GM12878 (cell line): ENCODE measurements around the gene ADSL. TPM values are rescaled to one million over a fixed set of nuclear protein-coding genes. Genes with fewer than 3 reads are reported as not detected.

Experiments
- ATAC-seq: fragments of 200-7000 bp; cut with Tn5 transposase; 3 replicates; pipeline ENCODE4 v1.9.1; 2020; ENCODE audit warnings: mild to moderate bottlenecking, moderate library complexity
- Bru-seq: library from RNA; stranded (reverse); fragments of 400-500 nt; gene quantifications from one replicate; lab custom pipeline; 2021; lab: Mats Ljungman, UMichigan
- BruChase-seq, 2 experiments: library from RNA; stranded (reverse); fragments of 400-500 nt; gene quantifications; one replicate each; lab custom pipeline; 2021; lab: Mats Ljungman, UMichigan
- BruUV-seq: library from RNA; stranded (reverse); fragments of 400-500 nt; replicated peaks from 2 replicates; lab custom pipeline; 2021; lab: Mats Ljungman, UMichigan
- CTCF ChIA-PET: fragments of 300-600 bp; sonication (Branson Sonifier 250); formaldehyde crosslinking; extraction: SDS; loops from one replicate; lab custom pipeline; 2021; ENCODE audit warnings: inconsistent platforms; lab: Yijun Ruan, JAX
- POLR2A ChIA-PET: fragments of 350-600 bp; formaldehyde crosslinking; extraction: SDS; loops from one replicate; lab custom pipeline; 2021; ENCODE audit warnings: inconsistent platforms; lab: Charles Lee
- RAD21 ChIA-PET: fragments of 300-600 bp; sonication (Branson Sonifier 250); formaldehyde crosslinking; loops from one replicate; lab custom pipeline; 2023; ENCODE audit warnings: antibody characterized with exemption; ENCODE audit not compliant: unreplicated experiment; lab: Charles Lee
- SMC1A ChIA-PET: fragments of 300-600 bp; sonication (Branson Sonifier 250); formaldehyde crosslinking; loops from one replicate; lab custom pipeline; 2023; ENCODE audit not compliant: unreplicated experiment, uncharacterized antibody; lab: Charles Lee
- DNase-seq: peaks from one replicate; pipeline ENCODE4 v3.0.0-alpha.2; 2011; ENCODE audit warnings: low read depth, low spot score
- FAIRE-seq: peaks from 3 replicates; lab custom pipeline; 2011; peaks lifted over from hg19 to GRCh38; lab: Jason Lieb, UNC
- H2AFZ ChIP-seq: 2 replicates; pipeline ENCODE4 v1.6.0; 2011; ENCODE audit warnings: low read depth, low read length, control low read depth; ENCODE audit not compliant: control insufficient read depth
- H3K27ac ChIP-seq: 2 replicates; pipeline ENCODE4 v1.5.1; 2011; ENCODE audit warnings: control low read depth; ENCODE audit not compliant: control insufficient read depth, insufficient read depth
- H3K27me3 ChIP-seq, 2 experiments: replicated peaks in 1 of 2; 2 replicates each; pipeline versions ENCODE4 v1.6.0 to v1.6.1; 2011; ENCODE audit warnings: low read length in 1 of 2; ENCODE audit not compliant: control insufficient read depth in 2 of 2, insufficient read depth in 2 of 2
- H3K36me3 ChIP-seq, 2 experiments: 2 replicates each; pipeline ENCODE4 v1.5.1; 2011; ENCODE audit warnings: low read length in 1 of 2; ENCODE audit not compliant: control insufficient read depth in 2 of 2, insufficient read depth in 2 of 2
- H3K4me1 ChIP-seq: 2 replicates; pipeline ENCODE4 v1.6.1; 2011; ENCODE audit warnings: mild to moderate bottlenecking, low read length, moderate library complexity, mixed read lengths; ENCODE audit not compliant: control insufficient read depth, insufficient read depth
- H3K4me2 ChIP-seq: 2 replicates; pipeline ENCODE4 v1.6.0; 2011; ENCODE audit warnings: control low read depth; ENCODE audit not compliant: control insufficient read depth, insufficient read depth
- H3K4me3 ChIP-seq: fragments of 200-600 bp; sonication (generic); 2 replicates; pipeline ENCODE4 v1.5.1; 2016
- H3K79me2 ChIP-seq: 2 replicates; pipeline ENCODE4 v1.6.0; 2011; ENCODE audit warnings: low read length; ENCODE audit not compliant: control insufficient read depth, insufficient read depth
- H3K9ac ChIP-seq: 2 replicates; pipeline ENCODE4 v1.8.0; 2011; ENCODE audit warnings: low read length, control low read depth, mixed read lengths; ENCODE audit not compliant: control insufficient read depth, insufficient read depth
- H3K9me3 ChIP-seq: replicated peaks from 3 replicates; pipeline ENCODE4 v1.5.1; 2011; ENCODE audit warnings: mild to moderate bottlenecking, low read length; ENCODE audit not compliant: control insufficient read depth, insufficient read depth
- H4K20me1 ChIP-seq: 2 replicates; pipeline ENCODE4 v1.6.0; 2011; ENCODE audit not compliant: control insufficient read depth, insufficient read depth
- ATF3 ChIP-seq: IDR thresholded peaks from 2 replicates; pipeline ENCODE4 v1.6.1; 2011; ENCODE audit warnings: low read depth, mild to moderate bottlenecking, low read length, moderate library complexity, borderline replicate concordance; ENCODE audit errors: extremely low read depth
- FOS ChIP-seq: IDR thresholded peaks from 3 replicates; pipeline ENCODE4 v1.6.1; 2011; ENCODE audit warnings: borderline replicate concordance; ENCODE audit not compliant: insufficient read length; ENCODE audit errors: extremely low read depth
- HSF1 ChIP-seq: fragments of 150-350 bp; IDR thresholded peaks from 2 replicates; pipeline ENCODE4 v1.6.1; 2014; ENCODE audit warnings: mild to moderate bottlenecking, low read depth, low read length
- MTA3 ChIP-seq: IDR thresholded peaks from 2 replicates; pipeline ENCODE4 v1.6.1; 2012; ENCODE audit warnings: low read length, inconsistent platforms, borderline replicate concordance
- RB1 ChIP-seq: fragments of 450-650 bp; formaldehyde crosslinking; IDR thresholded peaks from 2 replicates; pipeline ENCODE4 v1.6.1; 2017; ENCODE audit warnings: mild to moderate bottlenecking, borderline replicate concordance
- ZNF274 ChIP-seq: IDR thresholded peaks from one replicate; pipeline ENCODE4 v1.8.0; 2011; ENCODE audit not compliant: insufficient read length, insufficient read depth
- WGBS: methylation state at CpG from one replicate; pipeline ENCODE4 v1.1.6; 2016; ENCODE audit warnings: low lambda C conversion rate; ENCODE audit not compliant: insufficient replicate concordance, insufficient coverage; ENCODE audit errors: missing lambda C conversion rate; 5-methylcytosine and 5-hydroxymethylcytosine counted together
- in situ Hi-C: fragments of 300-500 bp; cut with MboI; formaldehyde crosslinking; loops from 9 replicates; pipeline ENCODE4 v1.14.3; 2018; ENCODE audit warnings: mixed read lengths
- intact Hi-C: fragments of 100-400 bp; cut with micrococcal nuclease; formaldehyde crosslinking; loops from one replicate; pipeline ENCODE4 v1.14.2; 2022; ENCODE audit not compliant: unreplicated experiment
- long read RNA-seq, 2 experiments: library from polyadenylated mRNA; unstranded; transcript quantifications; one replicate each; pipeline ENCODE4 v2.0.0, GENCODE V29; 2019 to 2020
- polyA minus RNA-seq, 3 experiments: library from RNA; depleted of rRNA, polyadenylated mRNA; stranded (reverse); fragments of >200 nt; gene quantifications; 2 replicates each; pipeline ENCODE4 v1.2.3, GENCODE V29; 2011
- polyA plus RNA-seq, 11 experiments: library from polyadenylated mRNA; depleted of rRNA in 4 of 11; unstranded in 6 of 11; stranded (reverse) in 5 of 11; fragments of >200 nt; fragmentation: Nextera tagmentation in 4 of 11; fragmentation: Illumina TruSeq in 1 of 11; extraction: Ambion mirVana in 4 of 11; extraction: Trizol in 1 of 11; gene quantifications; 1 replicate in 1 of 11; 2 replicates in 10 of 11; pipeline versions ENCODE4 v1.2.1 to v1.2.3, GENCODE V29; 2011 to 2016; ENCODE audit warnings: inconsistent platforms in 2 of 11, missing spikeins in 2 of 11, low read depth in 1 of 11
- total RNA-seq, 4 experiments: library from RNA; depleted of rRNA in 3 of 4; stranded (reverse); fragments of >200 nt in 3 of 4; fragmentation: Illumina TruSeq in 1 of 4; extraction: Trizol in 1 of 4; gene quantifications; 2 replicates each; pipeline versions ENCODE4 v1.2.1 to v1.2.3, GENCODE V29; 2013 to 2021
- TF ChIP-seq, protein P1 (sequence below): fragments of 450-650 bp; IDR thresholded peaks from 2 replicates; pipeline ENCODE4 v1.6.1; 2017; ENCODE audit warnings: antibody characterized with exemption, mild to moderate bottlenecking, moderate library complexity
- TF ChIP-seq, protein P2 (sequence below): IDR thresholded peaks from 2 replicates; pipeline ENCODE4 v1.6.1; 2011; ENCODE audit warnings: borderline replicate concordance, low read depth, mild to moderate bottlenecking, moderate library complexity, low read length; ENCODE audit not compliant: insufficient read depth, poor library complexity, severe bottlenecking

ADSL gene
- 97.8 and 105 TPM in 2 replicates for total RNA-seq (2013; cell fraction: nucleolus; rRNA removed)
- total RNA-seq (2014; rRNA removed) = 141 and 144 TPM in 2 replicates
- 124 and 126 TPM in 2 replicates for total RNA-seq (2014; rRNA removed; fragmentation: Illumina TruSeq; extraction: Trizol)
- 132 and 133 TPM in 2 replicates for total RNA-seq (2021)
- 75.9 TPM for polyA plus RNA-seq (2011; ENCODE audit: low read depth)
- polyA plus RNA-seq (2011; rRNA removed) = 126 and 139 TPM in 2 replicates
- 143 and 151 TPM in 2 replicates for polyA plus RNA-seq (2011; cell fraction: cytosol; rRNA removed)
- 104 TPM in 2 replicates for polyA plus RNA-seq (2011; cell fraction: nucleus; rRNA removed)
- polyA plus RNA-seq (2012) = 79.8 and 95.5 TPM in 2 replicates
- 127 and 132 TPM in 2 replicates for polyA plus RNA-seq (2014; fragmentation: Illumina TruSeq; extraction: Trizol)
- 100 to 1,000 TPM; 230 to 313 TPM for polyA plus RNA-seq (2014; fragmentation: Nextera tagmentation; extraction: Ambion mirVana)
- polyA plus RNA-seq (2014; rRNA removed) = 128 and 144 TPM in 2 replicates
- 100 to 1,000 TPM; 182 to 192 TPM for polyA plus RNA-seq (2016; fragmentation: Nextera tagmentation; extraction: Ambion mirVana)
- 163 and 188 TPM in 2 replicates for polyA minus RNA-seq (2011; rRNA and poly(A)+ RNA removed)
- 27.4 and 42.8 TPM in 2 replicates for polyA minus RNA-seq (2011; cell fraction: cytosol; rRNA and poly(A)+ RNA removed)
- polyA minus RNA-seq (2011; cell fraction: nucleus; rRNA and poly(A)+ RNA removed) = 28.3 and 41.4 TPM in 2 replicates
- Bru-seq, nascent RNA = percentile 65 among the genes with signal in this experiment
- percentile 78 among the genes with signal in this experiment for BruChase-seq, experiment 1, labeled RNA remaining after a 6-hour chase
- BruChase-seq, experiment 2, labeled RNA remaining after a 2-hour chase = percentile 76 among the genes with signal in this experiment
- long read RNA-seq, experiment 1, full-length matches to known transcripts = 136 of 156 reads
- long read RNA-seq, experiment 1, partial matches to known transcripts = 3 of 156 reads
- long read RNA-seq, experiment 1, other reads (novel, unspliced or antisense) = 17 of 156 reads
- long read RNA-seq, experiment 2, full-length matches to known transcripts = 1,113 of 1,259 reads
- long read RNA-seq, experiment 2, partial matches to known transcripts = 25 of 1,259 reads
- long read RNA-seq, experiment 2, other reads (novel, unspliced or antisense) = 121 of 1,259 reads

DNA sequence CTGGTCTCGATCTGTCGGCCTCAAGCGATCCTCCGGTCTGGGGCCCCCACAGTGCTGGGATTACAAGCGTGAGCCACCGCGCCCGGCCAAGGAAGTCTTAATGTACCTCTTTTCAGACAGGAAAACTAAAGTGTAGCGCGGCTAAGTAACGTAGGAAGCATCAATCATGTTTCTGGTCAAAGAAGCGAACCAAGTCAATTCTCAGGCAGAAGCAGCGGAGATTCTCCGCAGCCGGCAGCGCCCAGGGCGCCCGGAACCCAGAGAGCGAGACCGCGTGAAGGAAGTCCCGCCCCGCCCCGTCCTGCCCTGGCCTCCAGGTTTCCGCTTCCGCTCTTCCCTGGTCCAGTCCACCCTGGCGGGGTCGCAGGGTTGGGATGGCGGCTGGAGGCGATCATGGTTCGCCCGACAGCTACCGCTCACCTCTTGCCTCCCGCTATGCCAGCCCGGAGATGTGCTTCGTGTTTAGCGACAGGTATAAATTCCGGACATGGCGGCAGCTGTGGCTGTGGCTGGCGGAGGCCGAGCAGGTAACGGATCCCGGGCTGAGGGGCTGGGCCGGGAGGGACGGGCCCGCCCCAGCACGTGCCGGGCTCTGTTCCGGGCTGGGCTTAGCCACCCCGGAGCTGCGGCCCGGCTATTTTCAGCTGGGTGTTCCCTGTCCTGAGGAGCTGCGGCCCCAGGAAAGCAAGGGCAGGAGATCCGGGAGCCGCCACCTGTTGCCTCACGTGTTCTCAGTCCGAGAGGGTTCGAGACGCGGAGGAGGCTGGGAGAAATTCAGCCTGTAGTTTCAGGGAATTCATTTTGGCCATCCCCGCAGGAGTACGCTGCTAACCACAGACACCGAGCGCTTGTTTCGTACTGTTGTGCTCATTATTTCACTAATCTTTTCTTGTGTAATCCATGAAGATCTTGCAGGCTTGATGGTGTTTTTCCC lies at the start of gene ADSL:
TSS of gene ADSL (plus strand) at position 316 of the 934 bp plus-strand sequence. CDS start at position 375, 59 bp downstream.
- RAD21 ChIA-PET = interaction anchor here (0.6 to 4.9 kb wide), 25 partner anchors 10 to 891 kb away, joined by 3 to 40 read pairs (median 4); partner anchors contain the start of gene TNRC6B
- Histone ChIP-seq H3K27ac (peak within 1 kb of the TSS; percentile 92), H3K36me3 (peaks cover 0 to 16% of the 10 kb centered on the region in 2 experiments; a peak in 3 of 4 replicates), H3K27me3 (no peaks in the 10 kb centered on the region), H3K9ac (peak within 1 kb of the TSS; percentile 92), H3K9me3 (no peaks in the 10 kb centered on the region), H4K20me1 (no peaks in the 10 kb centered on the region), H3K4me3 (peak within 1 kb of the TSS; percentile 81), H3K79me2 (peaks cover 41% of the 10 kb centered on the region), H3K4me2 (peak within 1 kb of the TSS; percentile 89), H2AFZ (peak within 1 kb of the TSS; percentile 100), H3K4me1 (0 out of 2 replicates have a peak, but pooled peaks cover 3% of the 10 kb centered on the region)
- SMC1A ChIA-PET = interaction anchor here (0.5 to 5.3 kb wide), 30 partner anchors 7 to 817 kb away, joined by 3 to 67 read pairs (median 4); partner anchors contain the start of gene TNRC6B
- POLR2A ChIA-PET = interaction anchor here (0.5 to 4.4 kb wide), 16 partner anchors 10 to 424 kb away, joined by 3 to 28 read pairs (median 3); partner anchors contain the start of genes MRTFA and TNRC6B
- in situ Hi-C loops (loop anchor here (5.0 kb wide), 2 partner anchors 299 to 809 kb away; no protein-coding TSS in a partner anchor), intact Hi-C loops (loop anchor here (1.0 to 10.0 kb wide), 4 partner anchors 44 to 814 kb away; partner anchors contain the start of gene RPS19BP1)
- under 1% methylated on average over 65 of the region's 65 CpGs for WGBS
- peak; percentile 83 for FAIRE-seq
- peak; percentile 95 for ATAC-seq
- BruUV-seq = no TSS peak
- CTCF ChIA-PET = interaction anchor here (0.6 to 4.6 kb wide), 21 partner anchors 8 to 812 kb away, joined by 3 to 68 read pairs (median 12); no protein-coding TSS in a partner anchor
- DNase-seq = peak; percentile 41
- TF ChIP-seq ZNF274 = no peak
- no peak for TF ChIP-seq ATF3
- TF ChIP-seq, protein P1, sequence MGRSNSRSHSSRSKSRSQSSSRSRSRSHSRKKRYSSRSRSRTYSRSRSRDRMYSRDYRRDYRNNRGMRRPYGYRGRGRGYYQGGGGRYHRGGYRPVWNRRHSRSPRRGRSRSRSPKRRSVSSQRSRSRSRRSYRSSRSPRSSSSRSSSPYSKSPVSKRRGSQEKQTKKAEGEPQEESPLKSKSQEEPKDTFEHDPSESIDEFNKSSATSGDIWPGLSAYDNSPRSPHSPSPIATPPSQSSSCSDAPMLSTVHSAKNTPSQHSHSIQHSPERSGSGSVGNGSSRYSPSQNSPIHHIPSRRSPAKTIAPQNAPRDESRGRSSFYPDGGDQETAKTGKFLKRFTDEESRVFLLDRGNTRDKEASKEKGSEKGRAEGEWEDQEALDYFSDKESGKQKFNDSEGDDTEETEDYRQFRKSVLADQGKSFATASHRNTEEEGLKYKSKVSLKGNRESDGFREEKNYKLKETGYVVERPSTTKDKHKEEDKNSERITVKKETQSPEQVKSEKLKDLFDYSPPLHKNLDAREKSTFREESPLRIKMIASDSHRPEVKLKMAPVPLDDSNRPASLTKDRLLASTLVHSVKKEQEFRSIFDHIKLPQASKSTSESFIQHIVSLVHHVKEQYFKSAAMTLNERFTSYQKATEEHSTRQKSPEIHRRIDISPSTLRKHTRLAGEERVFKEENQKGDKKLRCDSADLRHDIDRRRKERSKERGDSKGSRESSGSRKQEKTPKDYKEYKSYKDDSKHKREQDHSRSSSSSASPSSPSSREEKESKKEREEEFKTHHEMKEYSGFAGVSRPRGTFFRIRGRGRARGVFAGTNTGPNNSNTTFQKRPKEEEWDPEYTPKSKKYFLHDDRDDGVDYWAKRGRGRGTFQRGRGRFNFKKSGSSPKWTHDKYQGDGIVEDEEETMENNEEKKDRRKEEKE = peak; percentile 65; the same call in 1 of the 2 replicates
- TF ChIP-seq FOS = no peak
- TF ChIP-seq HSF1 = 0 out of 2 replicates have a peak, but pooled peaks have one; percentile 9
- TF ChIP-seq, protein P2, sequence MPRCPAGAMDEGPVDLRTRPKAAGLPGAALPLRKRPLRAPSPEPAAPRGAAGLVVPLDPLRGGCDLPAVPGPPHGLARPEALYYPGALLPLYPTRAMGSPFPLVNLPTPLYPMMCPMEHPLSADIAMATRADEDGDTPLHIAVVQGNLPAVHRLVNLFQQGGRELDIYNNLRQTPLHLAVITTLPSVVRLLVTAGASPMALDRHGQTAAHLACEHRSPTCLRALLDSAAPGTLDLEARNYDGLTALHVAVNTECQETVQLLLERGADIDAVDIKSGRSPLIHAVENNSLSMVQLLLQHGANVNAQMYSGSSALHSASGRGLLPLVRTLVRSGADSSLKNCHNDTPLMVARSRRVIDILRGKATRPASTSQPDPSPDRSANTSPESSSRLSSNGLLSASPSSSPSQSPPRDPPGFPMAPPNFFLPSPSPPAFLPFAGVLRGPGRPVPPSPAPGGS = peak; percentile 67
- TF ChIP-seq MTA3 = no peak
- peak; percentile 71; the same call in 1 of the 2 replicates for TF ChIP-seq RB1
